HUES6 (cell line): ENCODE results near the gene MMP15.

Experiments
- H3K27ac ChIP-seq: 2 replicates; pipeline ENCODE4 v1.7.0; 2013; ENCODE audit warnings: low read depth, mild to moderate bottlenecking, low read length, inconsistent platforms
- H3K27me3 ChIP-seq: 2 replicates; pipeline ENCODE4 v1.6.1; 2013; ENCODE audit warnings: low read length; ENCODE audit not compliant: control insufficient read depth, insufficient read depth
- H3K36me3 ChIP-seq: 2 replicates; pipeline ENCODE4 v1.6.1; 2013; ENCODE audit warnings: low read length; ENCODE audit not compliant: control insufficient read depth, insufficient read depth
- H3K4me1 ChIP-seq: 2 replicates; pipeline ENCODE4 v1.6.1; 2013; ENCODE audit warnings: low read length; ENCODE audit not compliant: control insufficient read depth, insufficient read depth
- H3K4me3 ChIP-seq: 2 replicates; pipeline ENCODE4 v1.5.1; 2013; ENCODE audit warnings: low read depth, low read length
- H3K9ac ChIP-seq: one replicate; pipeline ENCODE4 v1.6.1; 2013; ENCODE audit warnings: mild to moderate bottlenecking, low read length
- H3K9me3 ChIP-seq: 2 replicates; pipeline ENCODE4 v1.6.1; 2013; ENCODE audit warnings: low read depth, low read length; ENCODE audit not compliant: control insufficient read depth, insufficient read depth

Gene MMP15

DNA sequence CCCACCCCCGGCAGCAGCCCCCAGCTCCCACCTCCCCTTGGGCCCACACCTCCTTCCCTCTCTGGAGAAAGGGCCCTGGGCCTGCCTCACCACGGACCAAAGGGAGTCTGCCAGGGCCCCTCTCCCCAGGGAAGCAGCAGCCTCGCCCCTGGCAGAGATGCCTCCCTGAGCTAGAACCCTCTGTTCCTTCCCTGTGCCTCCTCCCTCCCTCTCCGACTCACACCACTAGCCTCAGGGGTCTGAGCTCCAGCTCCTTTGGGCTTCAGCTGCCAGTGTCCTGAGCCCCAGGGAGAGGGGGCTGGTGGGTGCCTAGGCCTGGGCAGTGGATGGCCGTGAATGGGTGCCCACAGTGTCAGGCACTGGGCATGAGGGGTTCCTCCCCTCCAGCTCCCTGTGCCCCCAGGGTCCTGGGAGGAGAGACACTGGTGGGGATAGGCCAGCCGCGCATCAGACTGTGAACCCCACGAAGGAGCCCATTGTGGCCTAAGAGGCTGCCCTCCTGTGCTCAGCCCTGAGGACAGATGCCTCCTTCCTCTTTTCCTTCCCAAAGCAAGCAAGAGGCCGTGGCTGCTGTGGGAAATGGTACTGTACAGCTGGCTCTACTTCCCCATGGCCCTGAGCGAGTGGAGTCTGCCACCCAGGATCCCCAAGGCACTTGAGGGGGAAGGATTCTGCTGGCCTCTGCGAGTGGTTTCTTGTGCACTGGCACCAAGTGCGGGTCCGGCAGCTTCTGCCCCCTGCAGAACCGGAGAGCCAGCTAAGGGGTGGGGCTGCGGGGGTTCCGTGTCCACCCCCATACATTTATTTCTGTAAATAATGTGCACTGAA is 20.7 kb downstream of the MMP15 start:
- Histone ChIP-seq H3K9me3 (no peaks in the 10 kb centered on the region), H3K9ac (no peak overlapping the region), H3K27ac (no peak overlapping the region)

GRCh38 chr16:58046936-58047335 is 21.4 kb downstream of the MMP15 start:
- H3K27ac ChIP-seq: no peak overlapping the region
- no peak overlapping the region for H3K9ac ChIP-seq
- H3K4me3 ChIP-seq: no peak overlapping the region

More for the DNA sequence above, 20.7 kb downstream of the MMP15 start:
- no peak overlapping the region for H3K4me3 ChIP-seq
- no peaks in the 10 kb centered on the region for H3K27me3 ChIP-seq
- peaks cover 19% of the 10 kb centered on the region for H3K4me1 ChIP-seq
- H3K36me3 ChIP-seq: peaks cover 38% of the 10 kb centered on the region

GRCh38 chr16:58047557-58048348 is 22.2 kb downstream of the MMP15 start:
- Histone ChIP-seq H3K4me1 (peaks cover 19% of the 10 kb centered on the region), H3K27me3 (no peaks in the 10 kb centered on the region), H3K27ac (peak overlapping the region; percentile 75), H3K9me3 (no peaks in the 10 kb centered on the region), H3K4me3 (no peak overlapping the region), H3K36me3 (peaks cover 24% of the 10 kb centered on the region), H3K9ac (no peak overlapping the region)

More at GRCh38 chr16:58046936-58047335, 21.4 kb downstream of the MMP15 start:
- Histone ChIP-seq H3K36me3 (peaks cover 32% of the 10 kb centered on the region), H3K9me3 (no peaks in the 10 kb centered on the region), H3K4me1 (peaks cover 19% of the 10 kb centered on the region), H3K27me3 (no peaks in the 10 kb centered on the region)

GRCh38 chr16:58048494-58049231 is 23.1 kb downstream of the MMP15 start:
- no peak overlapping the region for H3K27ac ChIP-seq
- H3K4me3 ChIP-seq: no peak overlapping the region
- no peak overlapping the region for H3K9ac ChIP-seq
- H3K9me3 ChIP-seq: no peaks in the 10 kb centered on the region
- H3K27me3 ChIP-seq: no peaks in the 10 kb centered on the region
- peaks cover 19% of the 10 kb centered on the region for H3K4me1 ChIP-seq
- peaks cover 15% of the 10 kb centered on the region for H3K36me3 ChIP-seq

DNA sequence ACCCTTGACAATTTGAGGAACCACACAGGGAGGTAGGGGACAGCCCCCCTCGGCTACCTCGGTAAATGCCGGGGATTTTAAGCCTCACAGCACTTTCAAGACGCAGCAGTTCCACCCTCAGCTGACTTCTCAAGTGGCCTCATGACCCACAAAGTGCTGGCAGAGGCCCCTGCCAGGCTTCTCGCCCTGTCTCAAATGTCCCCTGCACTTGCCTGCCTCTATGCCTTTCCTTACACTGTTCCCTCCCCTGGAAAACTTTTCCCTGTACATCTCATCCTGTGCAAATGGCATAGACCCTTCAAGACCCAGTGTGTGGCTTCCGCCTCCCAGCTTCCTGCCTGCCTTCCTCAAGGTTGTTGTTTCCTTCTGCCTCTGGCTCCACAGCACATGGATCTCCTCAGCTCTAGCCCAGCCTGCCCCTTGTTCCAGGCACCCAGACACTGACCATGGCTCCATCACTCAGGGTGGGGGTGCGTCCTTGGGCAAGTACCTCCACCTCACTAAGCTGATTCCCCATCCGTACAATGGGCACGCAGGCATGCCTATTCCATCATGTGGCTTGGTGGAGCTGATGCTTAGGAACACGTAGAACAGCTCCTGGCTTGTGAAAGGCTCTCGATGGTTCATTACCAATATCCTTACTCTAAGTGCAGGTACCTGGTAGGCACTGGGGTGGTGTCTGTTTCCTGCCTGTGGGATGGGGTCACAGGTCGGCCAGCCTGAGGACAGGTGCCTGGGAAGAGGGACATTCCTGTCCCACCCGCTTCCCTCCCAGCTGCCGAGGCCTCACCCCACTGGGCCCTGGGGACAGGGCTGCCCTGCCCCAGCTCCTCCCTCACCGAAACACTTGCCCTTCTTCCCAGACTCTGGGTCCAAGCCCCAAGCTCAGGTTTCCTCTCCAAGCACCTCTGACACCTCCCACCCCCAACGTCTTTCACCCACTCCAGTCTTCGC is 24.0 kb downstream of the MMP15 start:
- peaks cover 8% of the 10 kb centered on the region for H3K36me3 ChIP-seq
- H3K9ac ChIP-seq: no peak overlapping the region
- H3K27me3 ChIP-seq: no peaks in the 10 kb centered on the region
- no peak overlapping the region for H3K27ac ChIP-seq
- no peak overlapping the region for H3K4me3 ChIP-seq
- peaks cover 19% of the 10 kb centered on the region for H3K4me1 ChIP-seq
- H3K9me3 ChIP-seq: no peaks in the 10 kb centered on the region

DNA sequence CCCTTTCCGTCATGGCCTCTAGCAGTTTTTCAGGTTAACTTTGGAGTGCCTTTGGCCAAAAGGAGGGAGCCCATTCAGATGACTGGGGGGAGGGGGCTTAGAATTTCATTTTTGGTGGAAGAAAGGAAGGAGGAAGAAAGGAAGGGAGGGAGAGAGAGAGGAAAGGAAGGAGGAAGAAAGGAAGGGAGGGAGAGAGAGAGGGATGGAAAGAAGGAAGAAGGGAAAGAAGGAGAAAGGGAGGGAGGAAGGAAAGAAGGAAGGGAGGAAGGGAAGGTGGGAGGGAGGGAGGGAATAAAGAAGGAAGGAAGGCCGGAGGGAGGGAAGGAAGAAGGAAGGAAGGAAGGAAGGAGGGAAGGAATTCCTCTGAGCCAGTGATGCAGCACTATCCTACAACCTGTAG is 25.7 kb downstream of the MMP15 start:
- Histone ChIP-seq H3K36me3 (0 out of 2 replicates have a peak, but pooled peaks cover 2% of the 10 kb centered on the region), H3K27ac (no peak overlapping the region), H3K4me3 (no peak overlapping the region), H3K9ac (no peak overlapping the region), H3K27me3 (no peaks in the 10 kb centered on the region), H3K4me1 (peaks cover 17% of the 10 kb centered on the region), H3K9me3 (no peaks in the 10 kb centered on the region)

DNA sequence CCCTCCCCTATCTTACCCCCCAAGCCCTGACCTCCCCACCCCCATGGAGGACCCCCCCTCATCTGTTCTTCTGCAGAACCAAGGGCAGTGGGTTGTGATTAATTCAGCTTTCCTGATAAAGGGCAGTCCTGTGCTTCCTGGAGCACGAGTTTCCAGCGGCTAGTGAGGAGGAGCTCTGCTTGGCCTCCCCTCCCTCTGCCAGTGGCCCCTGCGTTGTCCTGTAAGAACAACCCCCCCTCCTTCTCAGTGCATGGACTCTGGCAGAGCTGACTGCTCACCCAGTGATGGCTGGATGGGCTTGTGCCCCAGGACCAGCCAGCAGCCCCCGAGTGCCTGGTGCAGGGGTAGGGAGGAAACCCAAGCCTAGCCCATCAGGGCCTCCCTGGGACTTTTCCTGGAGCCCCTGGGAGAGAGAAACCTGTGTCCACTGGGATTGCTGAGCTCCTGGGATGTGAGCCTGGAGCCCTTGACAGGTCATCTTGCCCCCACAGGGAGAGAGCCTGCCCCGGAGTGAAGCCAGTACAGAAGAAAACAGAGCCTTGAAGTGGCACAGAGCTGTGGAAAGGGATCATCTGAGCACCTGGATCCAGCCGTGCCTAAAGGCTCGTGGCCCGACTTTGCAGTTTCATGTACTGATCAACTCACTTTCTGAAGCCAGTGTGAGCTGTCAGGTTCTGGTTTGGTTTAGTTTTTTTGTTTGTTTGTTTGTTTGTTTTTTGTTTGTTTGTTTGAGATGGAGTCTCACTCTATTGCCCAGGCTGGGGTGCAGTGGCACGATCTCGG is 26.5 kb downstream of the MMP15 start:
- Histone ChIP-seq H3K4me1 (peaks cover 10% of the 10 kb centered on the region), H3K9ac (no peak overlapping the region), H3K9me3 (no peaks in the 10 kb centered on the region), H3K4me3 (no peak overlapping the region), H3K27me3 (no peaks in the 10 kb centered on the region), H3K36me3 (no peaks in the 10 kb centered on the region), H3K27ac (no peak overlapping the region)

- Histone ChIP-seq H3K36me3 (no peaks in the 10 kb centered on the region), H3K27ac (no peak overlapping the region), H3K27me3 (no peaks in the 10 kb centered on the region), H3K4me3 (no peak overlapping the region), H3K9ac (no peak overlapping the region), H3K9me3 (no peaks in the 10 kb centered on the region), H3K4me1 (no peaks in the 10 kb centered on the region)
These were observed 28.1 kb downstream of the MMP15 start for GRCh38 chr16:58053682-58054005.

DNA sequence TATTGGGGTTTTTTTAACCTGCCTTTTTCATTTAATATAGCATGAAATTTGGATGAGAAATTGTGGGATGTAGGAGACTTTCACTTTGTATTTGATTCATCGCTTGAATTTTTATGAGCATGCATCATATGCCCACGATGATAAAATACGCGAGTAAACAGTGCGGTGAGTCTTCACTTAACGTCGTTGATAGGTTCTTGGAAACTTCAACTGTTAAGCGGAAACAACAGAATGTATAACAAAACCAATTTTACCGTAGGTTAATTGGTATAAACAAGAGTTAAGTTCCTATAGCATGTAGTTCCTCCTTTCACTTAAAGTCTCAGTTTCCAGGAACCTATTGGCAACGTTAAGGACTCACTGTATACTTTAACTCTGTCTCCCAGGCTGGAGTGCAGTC is 28.7 kb downstream of the MMP15 start:
- H3K36me3 ChIP-seq: no peaks in the 10 kb centered on the region
- H3K4me3 ChIP-seq: no peak overlapping the region
- H3K27me3 ChIP-seq: no peaks in the 10 kb centered on the region

DNA sequence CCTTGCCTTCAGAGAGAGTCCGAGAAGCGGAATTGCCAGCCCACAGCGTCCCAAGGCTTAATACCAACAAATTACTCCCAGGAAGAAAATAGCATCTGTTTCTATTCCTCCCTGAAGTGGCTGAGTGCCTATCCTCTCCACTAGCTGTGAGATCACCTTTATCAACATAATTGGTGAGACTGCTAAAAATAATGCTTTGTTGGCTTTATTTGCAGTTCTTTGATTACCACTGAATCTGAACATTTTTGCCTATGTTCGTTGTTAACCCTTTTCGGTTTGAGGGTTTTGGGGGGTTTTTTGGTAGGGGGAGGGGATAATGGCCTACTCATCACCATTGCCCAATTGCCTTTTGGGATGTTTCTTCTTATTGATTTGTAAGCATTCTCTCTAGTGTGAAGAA is 31.0 kb downstream of the MMP15 start:
- no peaks in the 10 kb centered on the region for H3K36me3 ChIP-seq
- no peak overlapping the region for H3K9ac ChIP-seq
- H3K27me3 ChIP-seq: no peaks in the 10 kb centered on the region
- H3K27ac ChIP-seq: no peak overlapping the region
- H3K4me3 ChIP-seq: no peak overlapping the region
- H3K4me1 ChIP-seq: no peaks in the 10 kb centered on the region
- H3K9me3 ChIP-seq: no peaks in the 10 kb centered on the region

More for the DNA sequence above, 28.7 kb downstream of the MMP15 start:
- Histone ChIP-seq H3K9me3 (no peaks in the 10 kb centered on the region), H3K4me1 (no peaks in the 10 kb centered on the region), H3K9ac (no peak overlapping the region), H3K27ac (no peak overlapping the region)
